Upper lobe of left lung (tissue), 4 donors: Measurements from ENCODE around the gene CIB1.

Experiments
- CTCF ChIP-seq, 6 experiments: fragments of 450-650 bp in 4 of 6; fragments of 200-600 bp in 2 of 6; sonication (generic) in 2 of 6; IDR thresholded peaks; one replicate each; pipeline ENCODE4 v1.5.1; 2016 to 2019; ENCODE audit warnings: antibody characterized with exemption in 6 of 6
- EP300 ChIP-seq, 4 donors: sonication (generic); formaldehyde crosslinking; IDR thresholded peaks; one replicate each; pipeline ENCODE4 v1.5.1; 2017; ENCODE audit warnings: antibody characterized with exemption in 4 of 4, control low read depth in 2 of 4
- POLR2AphosphoS5 ChIP-seq, 2 donors: sonication (generic); formaldehyde crosslinking; IDR thresholded peaks; one replicate each; pipeline ENCODE4 v1.5.1; 2017; ENCODE audit warnings: antibody characterized with exemption in 2 of 2

- TF ChIP-seq POLR2AphosphoS5 (IDR thresholded peaks at IDR 0.05) (no peak), CTCF (IDR thresholded peaks at IDR 0.05) (no peak), EP300 (IDR thresholded peaks at IDR 0.05) (no peak)
Observed at GRCh38 chr15:90259524-90259923, 25.8 kb upstream of the CIB1 start.
